GM13976 (cell line): ENCODE data around the gene SERGEF.

Experiments used
- DNase-seq: peaks from one replicate; pipeline ENCODE4 v3.0.0; 2012; ENCODE audit warnings: low spot score
- CTCF ChIP-seq: IDR thresholded peaks from 2 replicates; pipeline ENCODE4 v1.5.1; 2012; ENCODE audit warnings: borderline replicate concordance, mild to moderate bottlenecking; ENCODE audit not compliant: insufficient read depth; ENCODE audit errors: extremely low read depth, missing control alignments, control extremely low read depth
- in situ Hi-C: fragments of 300-500 bp; cut with MboI; formaldehyde crosslinking; loops from one replicate; pipeline ENCODE4 v1.12.0; 2022; ENCODE audit warnings: low sequenced_read_pairs, mixed read lengths, inconsistent platforms; ENCODE audit not compliant: unreplicated experiment

The SERGEF gene

GRCh38 chr11:17930544-17931125, 82.2 kb downstream of the SERGEF start:
- no peak for TF ChIP-seq CTCF
- in situ Hi-C loops, result no loop called here
- DNase-seq, result no peak

- in situ Hi-C loops, result no loop called here
- DNase-seq, result no peak
- no peak for TF ChIP-seq CTCF
These were observed 83.7 kb downstream of the SERGEF start for GRCh38 chr11:17929171-17929570.

GRCh38 chr11:17927681-17928343, 85.0 kb downstream of the SERGEF start:
- in situ Hi-C loops, result no loop called here
- DNase-seq, result no peak
- no peak for TF ChIP-seq CTCF

- TF ChIP-seq CTCF, result no peak
- no peak for DNase-seq
- in situ Hi-C loops, result no loop called here
These were observed 85.8 kb downstream of the SERGEF start for GRCh38 chr11:17927041-17927440.

- no peak for DNase-seq
- TF ChIP-seq CTCF, result no peak
- in situ Hi-C loops, result no loop called here
These were observed 88.1 kb downstream of the SERGEF start for GRCh38 chr11:17924713-17925112.

GRCh38 chr11:17923217-17923616, 89.6 kb downstream of the SERGEF start:
- DNase-seq, result no peak
- TF ChIP-seq CTCF, result no peak
- in situ Hi-C loops, result no loop called here
